Measurements from ENCODE around the gene DGKI.

DNA sequence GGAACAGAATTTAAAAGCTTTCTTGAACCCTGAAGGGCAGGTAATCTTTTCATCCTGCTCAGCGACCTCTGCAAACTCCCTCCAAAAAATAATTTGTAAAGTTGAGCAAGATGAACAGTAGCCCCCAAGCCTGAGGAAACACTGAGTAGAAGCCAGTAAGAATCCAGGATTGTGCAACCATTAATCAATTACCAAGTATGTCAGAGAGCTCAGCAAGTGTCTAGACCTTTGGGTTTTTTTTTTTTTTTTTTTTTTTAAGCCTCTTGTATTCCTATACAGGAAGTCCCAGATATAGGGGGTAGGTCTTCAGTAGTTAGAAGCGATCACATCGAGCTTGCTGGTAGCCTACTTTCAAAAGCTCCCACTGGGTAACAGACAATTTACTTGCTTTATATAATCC lies 155.2 kb downstream of the DGKI start:
- no peak for TF ChIP-seq CTCF (IDR thresholded peaks at IDR 0.05)
- no peak for TF ChIP-seq POLR2A (IDR thresholded peaks at IDR 0.05)

Data from thyroid gland (tissue), 4 donors.